HEK293 (cell line): ENCODE measurements around the gene ALOXE3.

ENCODE experiments used
- CTCF ChIA-PET: fragments of 350-600 bp; formaldehyde crosslinking; extraction: SDS; loops from one replicate; lab custom pipeline; 2021; ENCODE audit warnings: antibody characterized with exemption; lab: Yijun Ruan, JAX
- POLR2A ChIA-PET: fragments of 300-600 bp; formaldehyde crosslinking; extraction: SDS; loops from one replicate; lab custom pipeline; 2020; ENCODE audit warnings: antibody characterized with exemption, inconsistent platforms; lab: Yijun Ruan, JAX
- H3K27ac ChIP-seq: fragments of 200-500 bp; sonication (Bioruptor generic); 2 replicates; pipeline ENCODE4 v1.5.1; 2014; ENCODE audit warnings: low read depth, low read length, control low read depth, inconsistent platforms; ENCODE audit errors: extremely low read depth
- H3K36me3 ChIP-seq, 2 experiments: fragments of 200-500 bp in 1 of 2; sonication (Bioruptor generic) in 1 of 2; 1 replicate in 1 of 2; 2 replicates in 1 of 2; pipeline ENCODE4 v1.5.1; 2014 to 2017; ENCODE audit warnings: inconsistent platforms in 2 of 2, low read length in 2 of 2; ENCODE audit not compliant: control insufficient read depth in 2 of 2, insufficient read depth in 1 of 2
- H3K4me1 ChIP-seq: fragments of 200-500 bp; sonication (Bioruptor generic); 2 replicates; pipeline ENCODE4 v1.5.1; 2014; ENCODE audit warnings: mild to moderate bottlenecking, low read length, inconsistent platforms; ENCODE audit not compliant: control insufficient read depth, insufficient read depth
- H3K4me3 ChIP-seq: 2 replicates; pipeline ENCODE4 v1.5.1; 2011; ENCODE audit warnings: low read depth, mild to moderate bottlenecking, control low read depth, low read length, moderate library complexity
- H3K9me3 ChIP-seq: fragments of 200-500 bp; sonication (Bioruptor generic); 2 replicates; pipeline ENCODE4 v1.5.1; 2014; ENCODE audit warnings: low read depth, low read length, inconsistent platforms; ENCODE audit not compliant: control insufficient read depth, insufficient read depth
- BCL11B ChIP-seq: fragments of 450-650 bp; formaldehyde crosslinking; IDR thresholded peaks from 2 replicates; pipeline ENCODE4 v1.5.1; 2016; ENCODE audit warnings: low read depth, missing biosample characterization, missing genetic modification characterization
- FEZF1 ChIP-seq: fragments of 450-650 bp; formaldehyde crosslinking; IDR thresholded peaks from 2 replicates; pipeline ENCODE4 v1.5.1; 2016; ENCODE audit warnings: missing biosample characterization, missing genetic modification characterization
- HOXA7 ChIP-seq: sonication (generic); formaldehyde crosslinking; IDR thresholded peaks from 2 replicates; pipeline ENCODE4 v1.8.1; 2022; ENCODE audit warnings: missing genetic modification reagents, borderline replicate concordance
- KLF8 ChIP-seq: fragments of 450-650 bp; formaldehyde crosslinking; IDR thresholded peaks from 2 replicates; pipeline ENCODE4 v1.5.1; 2016; ENCODE audit warnings: missing biosample characterization, missing genetic modification characterization
- MEIS1 ChIP-seq: sonication (generic); formaldehyde crosslinking; IDR thresholded peaks from 2 replicates; pipeline ENCODE4 v1.8.1; 2022; ENCODE audit warnings: missing genetic modification reagents, mild to moderate bottlenecking, borderline replicate concordance
- REPIN1 ChIP-seq: fragments of 450-650 bp; formaldehyde crosslinking; IDR thresholded peaks from 2 replicates; pipeline ENCODE4 v1.5.1; 2017; ENCODE audit warnings: missing biosample characterization, missing genetic modification characterization, low read depth
- SCRT1 ChIP-seq: fragments of 450-650 bp; formaldehyde crosslinking; IDR thresholded peaks from 2 replicates; pipeline ENCODE4 v1.5.1; 2016; ENCODE audit warnings: missing biosample characterization, missing genetic modification characterization, borderline replicate concordance
- ZBTB17 ChIP-seq: fragments of 450-650 bp; formaldehyde crosslinking; IDR thresholded peaks from 2 replicates; pipeline ENCODE4 v1.5.1; 2016; ENCODE audit warnings: missing biosample characterization, missing genetic modification characterization
- ZFHX2 ChIP-seq: fragments of 450-650 bp; formaldehyde crosslinking; conservative IDR thresholded peaks from 2 replicates; pipeline ENCODE4 v1.5.1; 2016; ENCODE audit warnings: missing biosample characterization, missing genetic modification characterization
- ZFP37 ChIP-seq: fragments of 450-650 bp; formaldehyde crosslinking; IDR thresholded peaks from 2 replicates; pipeline ENCODE4 v1.5.1; 2016; ENCODE audit warnings: missing biosample characterization, missing genetic modification characterization
- ZIC2 ChIP-seq: fragments of 450-650 bp; formaldehyde crosslinking; IDR thresholded peaks from 2 replicates; pipeline ENCODE4 v1.5.1; 2016; ENCODE audit warnings: missing biosample characterization, missing genetic modification characterization
- ZNF175 ChIP-seq: fragments of 450-650 bp; formaldehyde crosslinking; IDR thresholded peaks from 2 replicates; pipeline ENCODE4 v1.5.1; 2016; ENCODE audit warnings: missing biosample characterization, missing genetic modification characterization
- ZNF26 ChIP-seq: fragments of 450-650 bp; formaldehyde crosslinking; IDR thresholded peaks from 2 replicates; pipeline ENCODE4 v1.5.1; 2016; ENCODE audit warnings: missing biosample characterization, missing genetic modification characterization
- ZNF366 ChIP-seq: fragments of 450-650 bp; formaldehyde crosslinking; conservative IDR thresholded peaks from 2 replicates; pipeline ENCODE4 v1.5.1; 2016; ENCODE audit warnings: missing biosample characterization, missing genetic modification characterization
- ZNF398 ChIP-seq: fragments of 450-650 bp; formaldehyde crosslinking; IDR thresholded peaks from 2 replicates; pipeline ENCODE4 v1.5.1; 2017; ENCODE audit warnings: missing biosample characterization, missing genetic modification characterization
- ZNF416 ChIP-seq: fragments of 450-650 bp; formaldehyde crosslinking; IDR thresholded peaks from 2 replicates; pipeline ENCODE4 v1.5.1; 2016; ENCODE audit warnings: missing biosample characterization, missing genetic modification characterization
- ZNF501 ChIP-seq: fragments of 450-650 bp; formaldehyde crosslinking; IDR thresholded peaks from 2 replicates; pipeline ENCODE4 v1.5.1; 2016; ENCODE audit warnings: missing biosample characterization, missing genetic modification characterization
- ZNF513 ChIP-seq: fragments of 450-650 bp; IDR thresholded peaks from 2 replicates; pipeline ENCODE4 v1.5.1; 2018; ENCODE audit warnings: missing biosample characterization, missing genetic modification characterization
- ZNF529 ChIP-seq: fragments of 450-650 bp; formaldehyde crosslinking; IDR thresholded peaks from 2 replicates; pipeline ENCODE4 v1.5.1; 2017; ENCODE audit warnings: missing genetic modification characterization, missing biosample characterization; ENCODE audit not compliant: insufficient replicate concordance
- ZNF544 ChIP-seq: fragments of 450-650 bp; formaldehyde crosslinking; IDR thresholded peaks from 2 replicates; pipeline ENCODE4 v1.5.0; 2017; ENCODE audit warnings: missing biosample characterization, missing genetic modification characterization
- ZNF571 ChIP-seq: fragments of 450-650 bp; formaldehyde crosslinking; IDR thresholded peaks from 2 replicates; pipeline ENCODE4 v1.5.0; 2017; ENCODE audit warnings: missing biosample characterization, missing genetic modification characterization
- ZNF624 ChIP-seq: fragments of 450-650 bp; formaldehyde crosslinking; IDR thresholded peaks from 2 replicates; pipeline ENCODE4 v1.5.1; 2017; ENCODE audit warnings: missing biosample characterization, missing genetic modification characterization
- ZNF707 ChIP-seq: fragments of 450-650 bp; formaldehyde crosslinking; IDR thresholded peaks from 2 replicates; pipeline ENCODE4 v1.5.1; 2016; ENCODE audit warnings: missing biosample characterization, missing genetic modification characterization
- ZNF830 ChIP-seq: fragments of 450-650 bp; IDR thresholded peaks from 2 replicates; pipeline ENCODE4 v1.5.0; 2018; ENCODE audit warnings: missing biosample characterization, missing genetic modification characterization, low read depth, mild to moderate bottlenecking, moderate library complexity
- TF ChIP-seq, protein P1 (sequence below): fragments of 450-650 bp; formaldehyde crosslinking; IDR thresholded peaks from 2 replicates; pipeline ENCODE4 v1.5.1; 2017; ENCODE audit warnings: missing biosample characterization, missing genetic modification characterization
- TF ChIP-seq, protein P2 (sequence below): fragments of 450-650 bp; formaldehyde crosslinking; IDR thresholded peaks from 2 replicates; pipeline ENCODE4 v1.5.1; 2016; ENCODE audit warnings: missing biosample characterization, missing genetic modification characterization
- TF ChIP-seq, protein P3 (sequence below): fragments of 450-650 bp; formaldehyde crosslinking; IDR thresholded peaks from 2 replicates; pipeline ENCODE4 v1.5.1; 2016; ENCODE audit warnings: missing biosample characterization, missing genetic modification characterization

ALOXE3 gene

GRCh38 chr17:8104911-8105310 lies 13.4 kb downstream of the ALOXE3 start:
- Histone ChIP-seq H3K9me3 (no peaks in the 10 kb centered on the region), H3K4me1 (no peaks in the 10 kb centered on the region), H3K4me3 (no peak overlapping the region), H3K36me3 (no peaks in the 10 kb centered on the region), H3K27ac (no peak overlapping the region)
- no peak for TF ChIP-seq ZNF175 (tag by site-specific recombination)
- no peak for TF ChIP-seq ZNF529 (tag by site-specific recombination)
- TF ChIP-seq ZFP37 = no peak
- TF ChIP-seq, protein P1, sequence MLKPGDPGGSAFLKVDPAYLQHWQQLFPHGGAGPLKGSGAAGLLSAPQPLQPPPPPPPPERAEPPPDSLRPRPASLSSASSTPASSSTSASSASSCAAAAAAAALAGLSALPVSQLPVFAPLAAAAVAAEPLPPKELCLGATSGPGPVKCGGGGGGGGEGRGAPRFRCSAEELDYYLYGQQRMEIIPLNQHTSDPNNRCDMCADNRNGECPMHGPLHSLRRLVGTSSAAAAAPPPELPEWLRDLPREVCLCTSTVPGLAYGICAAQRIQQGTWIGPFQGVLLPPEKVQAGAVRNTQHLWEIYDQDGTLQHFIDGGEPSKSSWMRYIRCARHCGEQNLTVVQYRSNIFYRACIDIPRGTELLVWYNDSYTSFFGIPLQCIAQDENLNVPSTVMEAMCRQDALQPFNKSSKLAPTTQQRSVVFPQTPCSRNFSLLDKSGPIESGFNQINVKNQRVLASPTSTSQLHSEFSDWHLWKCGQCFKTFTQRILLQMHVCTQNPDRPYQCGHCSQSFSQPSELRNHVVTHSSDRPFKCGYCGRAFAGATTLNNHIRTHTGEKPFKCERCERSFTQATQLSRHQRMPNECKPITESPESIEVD (tag by site-specific recombination) = no peak
- TF ChIP-seq ZNF571 = no peak
- TF ChIP-seq BCL11B (tag by site-specific recombination) = no peak
- TF ChIP-seq ZNF398 = no peak
- TF ChIP-seq REPIN1 (tag by site-specific recombination) = no peak
- TF ChIP-seq ZBTB17 (tag by site-specific recombination) = no peak
- TF ChIP-seq, protein P2, sequence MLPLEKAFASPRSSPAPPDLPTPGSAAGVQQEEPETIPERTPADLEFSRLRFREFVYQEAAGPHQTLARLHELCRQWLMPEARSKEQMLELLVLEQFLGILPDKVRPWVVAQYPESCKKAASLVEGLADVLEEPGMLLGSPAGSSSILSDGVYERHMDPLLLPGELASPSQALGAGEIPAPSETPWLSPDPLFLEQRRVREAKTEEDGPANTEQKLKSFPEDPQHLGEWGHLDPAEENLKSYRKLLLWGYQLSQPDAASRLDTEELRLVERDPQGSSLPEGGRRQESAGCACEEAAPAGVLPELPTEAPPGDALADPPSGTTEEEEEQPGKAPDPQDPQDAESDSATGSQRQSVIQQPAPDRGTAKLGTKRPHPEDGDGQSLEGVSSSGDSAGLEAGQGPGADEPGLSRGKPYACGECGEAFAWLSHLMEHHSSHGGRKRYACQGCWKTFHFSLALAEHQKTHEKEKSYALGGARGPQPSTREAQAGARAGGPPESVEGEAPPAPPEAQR (tag by site-specific recombination) = no peak
- TF ChIP-seq ZNF366 (tag by site-specific recombination) = no peak
- no peak for TF ChIP-seq FEZF1
- no peak for TF ChIP-seq ZNF830 (tag by site-specific recombination)
- no peak for TF ChIP-seq ZNF513 (tag by site-specific recombination)
- ChIA-PET POLR2A (interaction anchor here (1.1 to 1.6 kb wide), 2 partner anchors 10 to 14 kb away, joined by 3 to 6 read pairs; no protein-coding TSS in a partner anchor), CTCF (interaction anchor here (0.6 to 16.9 kb wide), 5 partner anchors 14 to 47 kb away, joined by 3 to 561 read pairs (median 8); partner anchors contain the start of gene ALOX12B)

- Histone ChIP-seq H3K27ac (no peak overlapping the region), H3K4me3 (no peak overlapping the region), H3K9me3 (no peaks in the 10 kb centered on the region), H3K36me3 (no peaks in the 10 kb centered on the region), H3K4me1 (no peaks in the 10 kb centered on the region)
- ChIA-PET POLR2A (interaction anchor here (1.1 kb wide), 1 partner anchor 24 kb away, joined by 3 read pairs; no protein-coding TSS in a partner anchor), CTCF (interaction anchor here (0.7 to 16.9 kb wide), 5 partner anchors 9 to 245 kb away, joined by 4 to 561 read pairs (median 7); partner anchors contain the start of gene ALOX12B)
- TF ChIP-seq MEIS1 (CRISPR knock-in tag) (no peak), BCL11B (tag by site-specific recombination) (no peak), KLF8 (tag by site-specific recombination) (no peak), ZIC2 (no peak), ZNF624 (tag by site-specific recombination) (no peak), ZNF26 (no peak), ZNF501 (tag by site-specific recombination) (no peak), ZNF544 (tag by site-specific recombination) (no peak), ZNF416 (tag by site-specific recombination) (no peak), ZFHX2 (tag by site-specific recombination) (no peak), ZNF830 (tag by site-specific recombination) (no peak), HOXA7 (CRISPR knock-in tag) (no peak), SCRT1 (tag by site-specific recombination) (no peak), ZNF707 (tag by site-specific recombination) (no peak)
- TF ChIP-seq, protein P3, sequence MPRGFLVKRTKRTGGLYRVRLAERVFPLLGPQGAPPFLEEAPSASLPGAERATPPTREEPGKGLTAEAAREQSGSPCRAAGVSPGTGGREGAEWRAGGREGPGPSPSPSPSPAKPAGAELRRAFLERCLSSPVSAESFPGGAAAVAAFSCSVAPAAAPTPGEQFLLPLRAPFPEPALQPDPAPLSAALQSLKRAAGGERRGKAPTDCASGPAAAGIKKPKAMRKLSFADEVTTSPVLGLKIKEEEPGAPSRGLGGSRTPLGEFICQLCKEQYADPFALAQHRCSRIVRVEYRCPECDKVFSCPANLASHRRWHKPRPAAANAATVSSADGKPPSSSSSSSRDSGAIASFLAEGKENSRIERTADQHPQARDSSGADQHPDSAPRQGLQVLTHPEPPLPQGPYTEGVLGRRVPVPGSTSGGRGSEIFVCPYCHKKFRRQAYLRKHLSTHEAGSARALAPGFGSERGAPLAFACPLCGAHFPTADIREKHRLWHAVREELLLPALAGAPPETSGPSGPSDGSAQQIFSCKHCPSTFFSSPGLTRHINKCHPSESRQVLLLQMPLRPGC = no peak
Measured at GRCh38 chr17:8103549-8103948, 14.8 kb downstream of the ALOXE3 start.
